ENCODE data around the gene LHFPL2. TPM values are rescaled to one million over a fixed set of nuclear protein-coding genes. Genes with fewer than 3 reads are reported as not detected.

The LHFPL2 gene
- total and polyA plus RNA-seq, 2 of the 4 experiments (the other 2 are of a cell fraction): 6.5 to 11.3 TPM

- CTCF ChIA-PET: no interaction called here
- no peak for ATAC-seq (ENCODE audit: low read depth)
- intact Hi-C loops (cut with micrococcal nuclease): no loop called here
Measured at GRCh38 chr5:78476795-78477194, 171.8 kb downstream of the LHFPL2 start.

More at GRCh38 chr5:78476795-78477194, 171.8 kb downstream of the LHFPL2 start:
- no peak overlapping the region for H2BK120ac ChIP-seq (ENCODE audit: low read depth, low read length)
- H3K9me3 ChIP-seq (ENCODE audit: control insufficient read depth, insufficient read depth, low read length): no peaks in the 10 kb centered on the region
- WGBS, 2 experiments (ENCODE audit: extremely low coverage in 2 of 2, insufficient read length in 1 of 2): no CpG with 5 or more reads among the region's 1 CpG
- no peak overlapping the region for H2AK5ac ChIP-seq (ENCODE audit: low read depth, low read length)
- H2AK9ac ChIP-seq (replicated peaks; ENCODE audit: low read depth, low read length, poor library complexity): no peak overlapping the region
- H3K4ac ChIP-seq (ENCODE audit: low read depth, low read length): no peak overlapping the region
- no peak overlapping the region for H2BK20ac ChIP-seq (ENCODE audit: low read depth, low read length)
- TF ChIP-seq CTCF (conservative IDR thresholded peaks at IDR 0.05; ENCODE audit: low read depth, low read length) (no peak), MAZ (IDR thresholded peaks at IDR 0.05; ENCODE audit: borderline replicate concordance, low read depth, low read length) (no peak), CEBPB (IDR thresholded peaks at IDR 0.05; ENCODE audit: low read depth, low read length) (no peak)
- no peak overlapping the region for H2BK15ac ChIP-seq (ENCODE audit: low read depth, low read length)
- no peaks in the 10 kb centered on the region; the same call in 1 of the 2 replicates for H3K9me1 ChIP-seq (ENCODE audit: insufficient read depth, low read length)
- H3K23ac ChIP-seq (ENCODE audit: low read depth, low read length): no peak overlapping the region
- H3K27ac ChIP-seq (ENCODE audit: insufficient read depth, low read length): no peak overlapping the region
- BruUV-seq (replicated peaks): no TSS peak
- no peaks in the 10 kb centered on the region for H3K4me1 ChIP-seq (ENCODE audit: control insufficient read depth, insufficient read depth, low read length)
- no peak overlapping the region for H3K18ac ChIP-seq (ENCODE audit: low read depth, low read length)
- no peak overlapping the region for H2AFZ ChIP-seq (replicated peaks; ENCODE audit: low read length, poor library complexity)
- POLR2A ChIA-PET (ENCODE audit: unreplicated experiment): no interaction called here
- dilution Hi-C loops (cut with HindIII; ENCODE audit: low sequenced_read_pairs, unreplicated experiment): no loop called here
- no peak overlapping the region for H3K56ac ChIP-seq (ENCODE audit: extremely low read depth, insufficient read depth, low read length)
- H3K9ac ChIP-seq (ENCODE audit: low read depth, low read length): no peak overlapping the region
- H3K27me3 ChIP-seq (ENCODE audit: control insufficient read depth, insufficient read depth, low read length): no peaks in the 10 kb centered on the region
- no peak overlapping the region for H4K5ac ChIP-seq (ENCODE audit: low read depth, low read length)
- H2BK5ac ChIP-seq (ENCODE audit: low read depth, low read length, poor library complexity, severe bottlenecking): no peak overlapping the region
- DNase-seq: no peak
- no peak overlapping the region for H3K14ac ChIP-seq (replicated peaks; ENCODE audit: low read depth, low read length)
- H4K8ac ChIP-seq (ENCODE audit: low read depth in 2 of 2, low read length in 2 of 2): no peak overlapping the region
- no peak overlapping the region for H3K4me3 ChIP-seq (ENCODE audit: insufficient read depth, low read depth, low read length)
- no peak overlapping the region for H4K91ac ChIP-seq (ENCODE audit: insufficient read depth, low read depth, low read length)
- no peaks in the 10 kb centered on the region for H4K20me1 ChIP-seq (ENCODE audit: insufficient read depth, low read length)
- H3K4me2 ChIP-seq (ENCODE audit: low read depth, low read length): no peak overlapping the region
- H3K36me3 ChIP-seq (ENCODE audit: control insufficient read depth, insufficient read depth, low read length): peaks cover 3% of the 10 kb centered on the region; the same call in 1 of the 2 replicates
- in situ Hi-C loops (cut with MboI; ENCODE audit: low sequenced_read_pairs): no loop called here
- peaks cover 0 to 6% of the 10 kb centered on the region in 2 experiments; a peak in 2 of 4 replicates for H3K79me1 ChIP-seq (ENCODE audit: low read depth in 1 of 2, low read length in 2 of 2)

Data from IMR-90 (cell line).